Activated CD4-positive, CD25-positive, alpha-beta regulatory T cell (primary cell): Measurements from ENCODE around the gene HAUS2.

Experiments
- DNase-seq, 4 experiments: peaks; one replicate each; lab custom pipeline; 2025; lab: John Stamatoyannopoulos, UW

Gene HAUS2

GRCh38 chr15:42608752-42609488 is 60.3 kb downstream of the HAUS2 start:
- no peak for DNase-seq

GRCh38 chr15:42611532-42611931 is 62.9 kb downstream of the HAUS2 start:
- no peak for DNase-seq

DNA sequence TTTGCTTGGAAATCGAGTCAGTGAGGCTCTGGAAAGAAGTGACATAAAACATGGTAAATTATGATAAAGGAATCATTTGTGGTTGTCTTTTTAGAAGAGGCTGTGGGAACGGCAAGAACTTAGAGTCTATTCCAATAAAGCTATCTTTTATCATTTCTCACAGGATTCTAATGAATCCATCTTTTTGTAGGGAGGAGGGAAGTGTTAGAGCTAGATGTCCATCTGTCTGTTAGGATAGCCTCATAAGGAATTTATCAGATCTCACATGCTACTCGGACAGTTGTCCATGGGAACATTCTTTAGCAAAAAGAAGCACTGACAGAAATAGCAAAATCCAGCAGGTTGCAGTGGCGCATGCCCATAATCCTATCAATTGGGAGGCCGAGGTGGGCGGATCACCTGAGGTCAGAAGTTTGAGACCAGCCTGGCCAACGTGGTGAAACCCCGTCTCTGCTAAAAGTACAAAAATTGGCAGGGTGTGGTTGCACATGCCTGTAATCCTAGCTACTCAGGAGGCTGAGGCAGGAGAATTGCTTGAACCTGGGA is 63.8 kb downstream of the HAUS2 start:
- no peak for DNase-seq

- DNase-seq, result no peak
These were observed 67.5 kb downstream of the HAUS2 start for GRCh38 chr15:42616107-42616506.
